UCSD-AML1 (cell line): Measurements from ENCODE around the gene CCNL2.
"Not testable (repeated sequence)": the region's sequence is repeated elsewhere in the genome, so short reads cannot be mapped to it uniquely, and the experiment has no call there.

ENCODE experiments used
- DNase-seq: peaks from one replicate; lab custom pipeline; 2025; ENCODE audit not compliant: unreplicated experiment; lab: John Stamatoyannopoulos, UW

The CCNL2 gene

DNA sequence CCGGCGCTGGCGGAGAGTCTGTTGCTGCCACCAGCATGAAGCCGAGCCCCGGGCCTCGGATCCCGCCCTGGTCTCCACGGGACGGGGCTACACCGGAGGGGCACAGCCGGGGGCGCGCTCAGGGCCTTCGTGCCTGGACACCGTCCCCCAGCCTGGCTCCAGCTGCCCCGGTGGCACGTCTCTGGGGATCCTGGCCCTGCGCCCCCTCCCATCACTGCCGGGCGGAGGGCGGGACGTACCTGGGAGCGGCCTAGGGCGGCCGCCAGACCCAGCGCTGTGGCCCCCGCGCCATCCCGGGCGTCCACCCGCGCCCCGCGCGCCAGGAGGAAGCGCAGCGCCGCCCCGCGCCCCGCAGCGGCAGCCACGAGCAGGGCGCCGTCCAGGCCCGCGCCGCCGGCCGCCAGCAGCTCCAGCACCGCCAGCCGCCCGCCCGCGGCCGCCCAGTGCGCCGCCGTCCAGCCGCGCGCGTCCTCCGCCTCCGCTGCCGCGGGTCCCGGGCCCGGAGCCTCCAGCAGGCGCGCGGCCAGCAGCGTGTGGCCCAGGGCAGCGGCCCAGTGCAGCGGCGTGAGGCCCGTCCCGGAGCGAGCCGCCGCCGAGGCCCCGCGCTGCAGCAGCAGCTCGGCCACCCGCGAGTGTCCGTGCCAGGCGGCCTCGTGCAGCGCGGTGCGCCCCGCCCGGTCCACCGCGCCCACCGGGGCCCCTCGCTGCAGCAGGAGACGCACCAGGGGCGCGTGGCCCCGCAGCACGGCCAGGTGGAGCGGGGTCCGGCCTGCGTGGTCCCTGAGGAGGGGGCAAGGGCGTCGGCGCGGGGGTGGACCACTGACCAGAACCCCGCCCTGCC lies 20.9 kb upstream of the CCNL2 start:
- no peak for DNase-seq

DNA sequence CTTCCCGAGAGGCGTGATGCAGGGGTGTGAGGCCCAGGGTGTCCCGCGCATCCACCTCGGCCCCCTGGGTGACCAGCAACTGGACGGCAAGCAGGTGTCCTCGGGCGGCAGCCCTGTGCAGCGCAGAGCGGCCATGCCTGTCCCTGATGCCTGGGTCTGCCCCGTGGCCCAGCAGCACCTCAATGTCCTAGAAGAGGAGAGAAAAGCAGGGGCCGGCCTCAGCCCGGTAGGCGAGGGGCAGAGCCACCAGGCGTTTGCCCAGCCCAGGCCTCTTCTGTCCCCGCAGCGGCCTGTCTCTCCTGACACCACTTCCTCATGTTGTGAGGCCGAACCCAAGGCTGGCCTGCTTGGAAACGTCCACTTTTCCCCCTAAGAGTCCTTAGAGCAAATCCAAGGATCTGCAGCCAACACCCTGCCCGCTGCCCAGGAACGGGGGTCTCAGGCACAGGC lies 20.3 kb upstream of the CCNL2 start:
- no peak for DNase-seq

DNA sequence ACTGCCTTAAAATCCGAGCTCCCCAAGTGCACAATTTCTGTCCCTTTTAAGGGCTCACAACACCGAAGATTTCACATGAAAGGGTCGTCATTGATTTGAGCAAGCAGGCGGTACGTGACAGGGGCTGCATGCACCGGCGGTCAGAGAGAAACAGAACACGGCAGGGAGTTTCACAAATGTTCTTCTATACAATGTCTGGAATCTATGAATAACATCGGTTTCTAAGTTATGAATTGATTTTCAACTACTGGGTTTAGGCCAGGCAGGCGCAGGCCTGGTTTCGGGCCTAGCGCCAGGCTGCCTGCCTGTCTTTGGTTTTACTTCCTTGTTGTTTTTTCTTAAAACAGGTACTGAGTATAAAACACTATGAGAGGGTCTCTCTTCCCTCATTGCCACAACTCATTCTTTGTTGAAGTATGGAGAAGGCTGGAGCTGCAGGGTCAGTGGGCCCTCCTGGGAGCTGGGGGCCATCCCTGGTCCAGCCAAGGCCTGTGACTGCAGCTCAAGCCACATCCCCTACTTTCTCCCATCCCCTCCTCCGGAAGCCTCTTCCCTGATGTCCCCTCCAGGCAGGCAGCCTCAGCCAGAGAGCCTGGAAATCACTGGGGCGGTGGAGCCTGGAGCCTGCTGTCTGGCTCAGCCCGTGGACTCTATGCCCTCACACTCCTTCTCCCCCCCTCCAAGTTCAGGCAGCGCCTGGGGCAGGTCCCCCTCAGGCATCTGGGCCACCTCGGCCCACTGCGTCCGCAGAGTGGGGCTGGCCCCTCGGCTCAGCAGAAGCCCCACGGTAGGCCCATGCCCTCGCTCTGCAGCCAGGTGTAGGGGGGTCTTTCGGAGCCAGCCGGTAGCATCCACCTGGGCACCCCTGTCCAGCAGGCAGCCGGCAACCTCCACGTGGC lies 19.6 kb upstream of the CCNL2 start:
- no peak for DNase-seq

DNA sequence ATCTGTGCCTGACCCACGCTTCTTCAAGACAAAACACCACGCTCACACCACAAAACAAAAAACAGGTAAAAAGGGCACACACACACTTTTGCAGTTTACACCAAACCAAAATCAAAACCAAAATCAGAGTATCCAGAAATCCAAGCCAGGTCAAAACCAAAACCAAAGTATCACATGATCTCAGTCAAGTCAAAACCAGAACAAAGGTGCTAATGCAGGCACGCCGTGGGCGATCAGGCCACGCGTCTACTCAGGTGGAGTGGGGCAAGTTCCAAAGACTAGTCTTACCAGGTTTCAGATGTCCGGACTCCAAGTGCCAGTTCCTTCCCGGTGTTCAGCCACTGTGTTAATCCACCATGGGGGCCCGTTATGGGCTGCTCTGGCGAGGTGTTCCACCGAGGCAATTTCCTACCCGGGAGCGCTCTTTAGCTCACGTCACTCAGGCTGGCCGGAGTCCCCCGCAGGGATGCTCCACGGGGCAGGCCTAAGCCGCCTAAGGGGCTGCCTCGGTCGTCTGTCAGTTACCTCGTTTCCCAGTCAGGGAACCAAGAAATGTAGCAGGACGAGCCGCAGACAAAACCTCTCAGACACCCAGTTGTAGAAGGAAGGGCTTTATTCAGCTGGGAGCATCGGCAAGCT lies 18.8 kb upstream of the CCNL2 start:
- not testable (repeated sequence) for DNase-seq

DNA sequence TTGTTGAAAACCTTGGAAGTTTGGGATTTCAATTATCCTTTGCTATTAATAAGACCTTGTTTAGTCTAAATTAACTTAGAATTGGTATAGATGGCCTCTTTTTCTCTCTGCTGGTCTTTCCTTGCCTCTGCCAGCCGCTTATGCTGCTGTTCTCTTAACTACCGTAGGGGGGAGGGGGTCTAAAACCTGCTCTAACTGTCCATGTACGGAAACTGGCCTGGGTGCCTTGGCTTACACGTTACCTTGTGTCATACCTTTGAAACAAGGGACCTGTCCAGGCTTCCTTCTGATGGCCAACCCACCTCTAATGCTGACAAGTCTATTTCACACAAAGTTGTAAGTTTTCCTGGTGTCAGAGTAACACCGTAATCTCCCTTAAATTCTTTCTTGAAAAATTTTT lies 18.3 kb upstream of the CCNL2 start:
- DNase-seq, result not testable (repeated sequence)

DNA sequence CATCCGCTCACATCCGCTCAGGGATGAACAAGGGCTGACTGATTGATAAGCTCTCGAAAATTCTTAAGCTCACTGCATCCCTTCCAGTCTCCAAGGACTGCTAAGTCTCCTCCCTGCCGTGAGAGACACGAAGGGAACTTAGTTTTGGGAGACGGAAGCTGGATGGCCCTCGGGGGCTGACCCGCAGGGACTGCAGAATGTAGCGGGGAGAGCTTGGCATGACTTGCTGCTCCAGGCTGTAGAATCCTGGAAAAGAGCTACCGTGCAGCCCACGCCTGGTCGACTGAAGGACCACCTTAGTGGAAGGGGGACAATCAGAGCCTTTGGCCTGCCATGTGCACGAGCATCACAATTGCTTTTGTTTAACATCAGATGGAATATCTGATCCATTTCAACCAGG lies 16.6 kb upstream of the CCNL2 start:
- no peak for DNase-seq

DNA sequence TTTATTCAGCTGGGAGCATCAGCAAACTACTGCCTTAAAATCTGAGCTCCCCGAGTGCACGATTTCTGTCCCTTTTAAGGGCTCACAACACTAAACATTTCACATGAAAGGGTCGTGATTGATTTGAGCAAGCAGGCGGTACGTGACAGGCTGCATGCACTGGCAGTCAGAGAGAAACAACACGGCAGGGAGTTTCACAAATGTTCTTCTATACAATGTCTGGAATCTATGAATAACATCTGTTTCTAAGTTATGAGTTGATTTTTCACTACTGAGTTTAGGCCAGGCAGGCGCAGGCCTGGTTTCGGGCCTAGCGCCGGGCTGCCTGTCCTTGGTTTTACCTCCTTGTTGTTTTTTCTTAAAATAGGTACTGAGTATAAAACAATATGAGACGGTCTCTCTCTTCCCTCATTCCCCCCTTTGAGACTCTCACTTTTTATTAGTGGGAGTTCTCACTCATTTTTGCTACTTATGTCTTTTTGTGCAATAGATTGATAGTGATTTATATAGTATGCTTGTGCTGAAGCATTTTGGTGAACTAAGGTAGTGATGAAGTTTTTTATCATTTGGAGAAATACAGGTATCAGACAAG lies 13.3 kb upstream of the CCNL2 start:
- DNase-seq, result not testable (repeated sequence)

DNA sequence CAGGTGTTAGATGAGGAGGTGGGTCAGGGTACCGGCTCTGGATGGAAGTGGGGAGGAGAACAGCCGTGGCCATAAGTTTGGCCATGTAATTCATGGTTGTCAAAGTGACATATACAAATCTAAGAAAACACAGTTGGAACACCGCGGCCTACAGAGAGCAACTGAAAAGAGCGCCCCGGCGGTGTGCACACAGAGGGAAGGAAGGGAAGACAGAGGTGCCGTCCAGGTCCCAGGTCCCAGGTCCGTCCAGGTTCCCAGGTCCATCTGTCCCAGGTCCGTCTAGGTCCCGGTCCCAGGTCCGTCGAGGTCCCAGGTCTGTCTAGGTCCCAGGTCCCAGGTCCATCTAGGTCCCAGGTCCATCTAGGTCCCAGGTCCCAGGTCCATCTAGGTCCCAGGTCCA lies 12.5 kb upstream of the CCNL2 start:
- DNase-seq, result no peak

DNA sequence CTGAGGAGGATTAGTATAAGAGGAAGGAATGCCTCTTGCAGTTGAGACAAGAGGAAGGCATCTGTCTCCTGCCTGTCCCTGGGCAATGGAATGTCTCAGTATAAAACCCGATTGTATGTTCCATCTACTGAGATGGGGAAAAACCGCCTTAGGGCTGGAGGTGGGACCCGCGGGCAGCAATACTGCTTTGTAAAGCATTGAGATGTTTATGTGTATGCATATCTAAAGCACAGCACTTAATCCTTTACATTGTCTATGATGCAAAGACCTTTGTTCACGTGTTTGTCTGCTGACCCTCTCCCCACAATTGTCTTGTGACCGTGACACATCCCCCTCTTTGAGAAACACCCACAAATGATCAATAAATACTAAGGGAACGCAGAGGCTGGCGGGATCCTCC lies 11.1 kb upstream of the CCNL2 start:
- not testable (repeated sequence) for DNase-seq

DNA sequence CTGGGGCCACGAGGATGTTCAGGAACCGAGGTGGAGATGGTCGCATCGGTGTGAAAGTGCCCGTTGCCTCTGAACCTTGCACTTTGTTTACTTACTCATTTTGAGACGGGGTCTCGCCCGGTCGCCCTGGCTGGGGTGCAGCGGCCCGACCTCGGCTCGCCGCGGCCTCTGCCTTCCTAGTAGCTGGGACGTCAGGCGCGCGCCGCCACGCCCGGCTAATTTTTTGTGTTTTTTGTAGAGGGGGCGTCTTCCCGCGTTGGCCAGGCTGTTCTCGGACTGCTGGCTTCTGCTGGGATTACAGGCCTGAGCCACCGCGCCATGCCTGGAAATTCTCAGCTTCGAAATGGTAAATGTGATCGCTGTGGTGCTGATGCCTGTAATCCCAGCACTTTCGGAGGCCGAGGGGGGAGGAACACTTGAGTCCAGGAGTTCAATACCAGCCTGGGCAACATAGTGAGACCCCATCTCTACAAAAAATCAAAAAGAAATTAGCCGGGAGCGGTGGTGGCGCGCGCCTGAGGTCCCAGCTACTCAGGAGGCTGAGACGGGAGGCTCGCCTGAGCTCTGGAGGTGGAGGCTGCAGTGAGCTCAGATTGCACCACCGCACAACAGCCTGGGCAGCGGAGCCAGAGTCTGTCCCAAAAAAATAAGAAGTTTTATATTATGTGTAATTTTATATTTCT lies 8.6 kb upstream of the CCNL2 start:
- peak; percentile 39 for DNase-seq

DNA sequence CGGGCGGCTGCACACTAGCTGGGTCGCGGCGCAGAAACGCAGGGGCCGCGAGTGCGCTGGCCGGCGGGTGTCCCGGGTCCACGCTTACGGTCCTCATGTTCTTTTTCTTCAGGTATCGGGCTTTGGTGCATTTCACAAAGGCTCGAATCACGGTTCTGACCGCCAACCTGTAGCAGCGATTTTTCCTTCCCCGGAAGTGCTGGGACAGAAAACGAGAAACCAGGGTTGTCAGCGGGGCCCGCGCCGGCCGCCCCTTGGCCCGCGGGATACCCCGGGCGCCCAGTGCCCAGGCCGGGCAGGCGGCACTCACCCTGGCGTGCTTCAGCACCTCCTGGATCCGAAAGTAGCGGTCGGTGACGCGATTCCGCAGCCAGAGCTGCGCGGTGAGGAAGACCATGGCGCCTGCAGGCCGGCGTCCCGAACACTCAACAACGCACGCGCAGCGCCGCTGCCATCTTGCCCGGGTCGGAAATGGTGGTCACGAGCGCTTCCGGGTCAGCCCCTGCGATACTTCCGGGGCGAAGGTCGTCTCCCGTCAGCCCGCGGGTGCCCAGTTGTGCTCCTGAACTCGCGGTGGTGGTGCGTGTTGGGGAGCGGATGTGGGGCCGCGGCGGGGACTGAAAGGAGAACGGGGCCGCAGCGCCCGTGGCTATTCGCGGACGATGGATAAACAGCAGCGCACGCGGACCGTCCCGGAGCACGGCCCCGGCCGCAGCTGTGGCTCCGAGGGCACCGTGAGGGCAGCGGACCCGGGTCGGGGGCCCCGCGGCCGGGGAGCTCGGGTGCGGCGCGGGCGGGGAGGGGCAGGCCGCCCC lies 7.9 kb upstream of the CCNL2 start, which contains the start of gene MRPL20:
MRPL20 (minus strand) TSS at position 473 of the 815 bp plus-strand sequence; CDS start at position 397, 76 bp downstream.
- peak; percentile 93 for DNase-seq

DNA sequence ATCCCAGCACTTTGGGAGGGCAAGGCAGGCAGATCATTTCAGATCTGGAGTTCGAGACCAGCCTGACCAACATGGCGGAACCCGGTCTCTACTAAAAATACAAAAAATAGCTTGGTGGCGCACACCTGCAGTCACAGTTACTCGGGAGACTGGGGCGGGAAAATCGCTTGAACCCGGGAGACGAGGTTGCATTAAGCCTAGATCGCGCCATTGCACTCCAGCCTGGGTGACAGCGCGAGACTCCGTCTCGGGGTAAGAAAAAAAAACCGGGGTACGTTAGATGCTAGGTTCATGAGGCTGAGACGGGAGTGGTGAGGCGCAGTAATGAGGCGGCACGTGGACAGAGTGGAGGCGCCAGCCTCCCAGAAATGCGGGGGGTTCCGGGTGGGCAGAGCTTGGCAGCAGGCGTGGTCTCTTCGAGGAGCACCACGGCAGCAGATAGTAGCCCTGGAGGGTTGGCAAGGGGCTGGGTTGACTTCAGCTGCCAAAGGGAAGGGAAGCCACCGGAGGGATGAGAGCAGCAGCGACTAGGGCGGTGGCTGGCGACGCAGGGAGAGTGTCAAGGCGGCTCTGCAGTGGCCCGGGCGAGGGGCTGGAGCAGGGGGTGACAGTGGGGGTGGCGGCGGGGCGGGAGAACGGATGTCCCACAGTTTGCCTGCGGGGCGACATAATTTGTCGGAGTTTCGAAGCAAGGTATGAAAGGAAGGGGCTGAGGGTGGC lies 7.1 kb upstream of the CCNL2 start:
- DNase-seq, result no peak

DNA sequence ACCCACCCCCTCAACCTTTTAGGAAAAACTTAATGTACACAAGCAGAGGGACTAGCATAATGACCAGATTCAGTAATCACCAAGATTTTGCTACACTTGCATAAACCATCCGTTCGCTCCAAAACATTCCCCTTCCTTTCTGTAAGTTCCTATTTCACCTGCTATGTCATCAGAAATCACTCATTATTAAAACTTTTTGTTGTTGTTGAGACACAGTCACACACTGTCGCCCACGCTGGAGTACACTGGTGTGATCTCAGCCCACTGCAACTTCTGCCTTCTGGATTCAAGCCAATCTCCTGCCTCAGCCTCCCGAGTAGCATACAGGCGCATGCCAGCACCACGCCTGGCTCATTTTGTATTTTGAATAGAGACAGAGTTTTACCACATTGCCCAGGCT lies 4.5 kb upstream of the CCNL2 start:
- no peak for DNase-seq

DNA sequence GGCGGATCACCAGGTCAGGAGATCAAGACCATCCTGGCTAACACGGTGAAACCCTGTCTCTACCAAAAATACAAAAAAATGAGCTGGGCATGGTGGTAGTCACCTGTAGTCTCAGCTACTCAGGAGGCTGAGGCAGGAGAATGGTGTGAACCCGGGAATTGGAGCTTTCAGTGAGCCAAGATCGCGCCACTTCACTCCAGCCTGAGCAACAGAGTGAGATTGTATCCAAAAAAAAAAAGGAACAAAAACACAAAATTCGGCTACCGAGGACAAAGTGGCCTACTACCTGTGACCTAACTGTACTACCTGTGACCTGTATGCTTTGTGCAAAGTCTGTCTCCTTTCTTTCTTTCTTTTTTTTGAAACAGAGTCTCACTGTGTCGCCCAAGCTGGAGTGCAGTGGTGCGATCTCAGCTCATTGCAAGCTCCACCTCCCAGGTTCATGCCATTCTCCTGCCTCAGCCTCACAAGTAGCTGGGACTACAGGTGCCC lies 3.8 kb upstream of the CCNL2 start:
- DNase-seq, result not testable (repeated sequence)

DNA sequence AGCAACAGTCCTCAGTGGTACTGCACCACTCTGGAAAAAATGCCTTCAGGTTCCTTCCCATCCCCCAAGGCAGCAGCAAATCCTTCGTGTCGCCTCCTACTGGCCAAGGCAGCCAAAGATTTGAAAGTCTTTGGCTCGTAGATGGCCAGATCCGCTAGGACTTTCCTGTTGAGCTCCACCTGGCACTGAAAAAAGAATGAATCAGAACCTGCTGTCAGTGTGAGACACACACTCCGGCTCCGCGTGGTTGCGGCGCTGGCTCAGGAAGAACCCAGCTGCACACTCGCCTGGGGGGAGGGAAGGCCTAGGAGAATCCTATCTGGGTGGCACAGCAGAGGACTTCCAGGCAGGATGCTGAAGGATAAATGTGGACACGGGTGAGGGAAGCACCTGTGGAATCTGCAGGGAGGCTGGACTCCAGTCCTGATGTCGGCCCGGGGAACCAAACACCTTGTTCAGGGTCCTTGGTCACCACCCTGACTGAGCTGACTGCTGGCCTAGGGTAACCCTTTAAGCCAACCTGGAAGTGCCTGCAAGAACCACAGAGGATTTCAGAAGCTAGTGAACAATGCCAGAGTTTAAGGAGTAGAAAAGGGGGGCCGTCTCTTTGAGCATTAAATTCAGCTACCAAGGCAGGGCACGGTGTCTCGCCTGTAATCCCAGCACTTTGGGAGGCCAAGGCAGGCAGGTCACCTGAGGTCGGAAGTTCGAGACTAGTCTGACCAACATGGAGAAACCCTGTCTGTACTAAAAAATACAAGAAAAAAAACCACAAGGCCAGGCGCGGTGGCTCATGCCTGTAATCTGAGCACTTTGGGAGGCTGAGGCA lies 3.2 kb upstream of the CCNL2 start:
- DNase-seq, result peak; percentile 30

DNA sequence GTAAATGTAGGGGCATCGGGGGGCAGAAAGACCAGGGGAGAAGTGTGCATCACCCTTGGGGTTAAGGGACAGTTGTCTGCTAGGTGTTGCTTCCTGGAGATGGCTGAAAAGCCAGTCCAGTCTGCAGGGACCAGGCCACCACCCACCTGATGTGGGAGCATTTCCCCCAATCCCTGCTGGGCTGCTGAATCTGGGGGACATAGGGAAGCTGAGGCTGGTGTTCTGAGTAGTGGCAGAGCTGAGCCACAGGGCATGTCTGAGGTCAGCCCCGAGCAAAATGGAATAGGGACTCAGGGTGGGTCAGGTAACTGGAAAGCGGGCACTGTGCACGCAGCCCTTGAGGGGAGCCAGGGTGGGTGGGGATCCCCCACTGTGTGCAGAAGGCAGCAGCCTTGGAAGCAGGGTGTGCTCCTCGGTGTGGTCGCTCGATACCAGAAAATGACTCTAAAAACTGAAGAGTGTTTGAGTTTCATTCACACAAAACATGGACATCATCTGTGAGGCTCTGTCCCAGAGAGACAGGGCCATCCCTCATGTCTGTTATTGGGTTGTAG lies 2.4 kb upstream of the CCNL2 start:
- no peak for DNase-seq
